DMS53 treated with DMSO at 0.1 percent for 48 hours (cell line): Measurements from ENCODE around the gene STN1.

Experiments
- DNase-seq: peaks from one replicate; lab custom pipeline; 2025; ENCODE audit not compliant: unreplicated experiment; lab: John Stamatoyannopoulos, UW

The STN1 gene

GRCh38 chr10:103918053-103918846 is at the start of gene STN1:
Gene STN1, minus strand, starts transcription at chr10:103918184. Its CDS starts 590 bp downstream, at chr10:103917594.
- DNase-seq: peak; percentile 90

GRCh38 chr10:103967448-103968071 is 49.6 kb upstream of the STN1 start:
- DNase-seq: no peak

GRCh38 chr10:103966671-103967447 is 48.9 kb upstream of the STN1 start, which contains the start of gene SLK:
Gene SLK, plus strand, starts transcription at chr10:103967140. Its CDS starts 606 bp downstream, at chr10:103967746.
- DNase-seq: peak; percentile 59

- no peak for DNase-seq
These were observed 42.1 kb upstream of the STN1 start for GRCh38 chr10:103960103-103960502.

- DNase-seq: no peak
These were observed 41.0 kb upstream of the STN1 start for GRCh38 chr10:103958996-103959395.

GRCh38 chr10:103954543-103954942 is 36.6 kb upstream of the STN1 start:
- no peak for DNase-seq

GRCh38 chr10:103951942-103952341 is 34.0 kb upstream of the STN1 start:
- DNase-seq: no peak

- no peak for DNase-seq
These were observed 33.2 kb upstream of the STN1 start for GRCh38 chr10:103951183-103951582.

GRCh38 chr10:103949728-103950127 is 31.7 kb upstream of the STN1 start:
- DNase-seq: no peak

GRCh38 chr10:103947799-103948516 is 30.0 kb upstream of the STN1 start:
- DNase-seq: peak; percentile 15

- DNase-seq: no peak
These were observed 24.9 kb upstream of the STN1 start for GRCh38 chr10:103942866-103943265.

GRCh38 chr10:103941801-103942200 is 23.8 kb upstream of the STN1 start:
- no peak for DNase-seq

- DNase-seq: no peak
These were observed 21.5 kb upstream of the STN1 start for GRCh38 chr10:103939522-103939921.

GRCh38 chr10:103936022-103936421 is 18.0 kb upstream of the STN1 start:
- no peak for DNase-seq

GRCh38 chr10:103934308-103934707 is 16.3 kb upstream of the STN1 start:
- DNase-seq: no peak

GRCh38 chr10:103933557-103934121 is 15.7 kb upstream of the STN1 start:
- DNase-seq: no peak

- DNase-seq: no peak
These were observed 15.0 kb upstream of the STN1 start for GRCh38 chr10:103932971-103933370.

- no peak for DNase-seq
These were observed 14.3 kb upstream of the STN1 start for GRCh38 chr10:103932271-103932670.

- DNase-seq: no peak
These were observed 13.6 kb upstream of the STN1 start for GRCh38 chr10:103931603-103932002.

GRCh38 chr10:103930881-103931280 is 12.9 kb upstream of the STN1 start:
- DNase-seq: no peak

GRCh38 chr10:103930449-103930848 is 12.5 kb upstream of the STN1 start:
- DNase-seq: no peak
